Measurements from ENCODE around the gene XPNPEP1. TPM values are rescaled to one million over a fixed set of nuclear protein-coding genes. Genes with fewer than 3 reads are reported as not detected.
"Not testable (repeated sequence)": the region's sequence is repeated elsewhere in the genome, so short reads cannot be mapped to it uniquely, and the experiment has no call there.

The XPNPEP1 gene
- total RNA-seq, 3 donors from 2014 or later, result 66.6 to 97.7 (median 87.5) TPM

GRCh38 chr10:109920016-109920415 lies 3.3 kb downstream of the XPNPEP1 start:
- Histone ChIP-seq H3K9me3 (no peaks in the 10 kb centered on the region), H3K4me1 (ENCODE audit: low read depth) (peaks cover 31% of the 10 kb centered on the region), H3K4me3 (no peak overlapping the region), H3K36me3 (ENCODE audit: low read depth) (no peaks in the 10 kb centered on the region)
- no peak for TF ChIP-seq CTCF (IDR thresholded peaks at IDR 0.05)
- ATAC-seq (no peak), DNase-seq (no peak)
- intact Hi-C loops (cut with DNase I, micrococcal nuclease), result no loop called here

- DNase-seq, result no peak
- H3K4me3 ChIP-seq, result no peak overlapping the region
- no peaks in the 10 kb centered on the region for H3K9me3 ChIP-seq
- no peak for TF ChIP-seq CTCF (IDR thresholded peaks at IDR 0.05)
- H3K4me1 ChIP-seq (ENCODE audit: low read depth), result peaks cover 39% of the 10 kb centered on the region
- intact Hi-C loops (cut with DNase I, micrococcal nuclease), result no loop called here
- no peak for ATAC-seq
- H3K36me3 ChIP-seq (ENCODE audit: low read depth), result no peaks in the 10 kb centered on the region
Measured at GRCh38 chr10:109919220-109919619, 4.1 kb downstream of the XPNPEP1 start.

- intact Hi-C loops (cut with DNase I, micrococcal nuclease); H3K4me3 ChIP-seq; ATAC-seq; H3K9me3 ChIP-seq; DNase-seq; H3K36me3 ChIP-seq (ENCODE audit: low read depth): not testable (repeated sequence)
- peaks cover 44% of the 10 kb centered on the region for H3K4me1 ChIP-seq (ENCODE audit: low read depth)
Measured at GRCh38 chr10:109918707-109919106, 4.6 kb downstream of the XPNPEP1 start.

- no peaks in the 10 kb centered on the region for H3K36me3 ChIP-seq (ENCODE audit: low read depth)
- H3K4me3 ChIP-seq, result no peak overlapping the region
- H3K4me1 ChIP-seq (ENCODE audit: low read depth), result peaks cover 48% of the 10 kb centered on the region
- no peak for TF ChIP-seq CTCF (IDR thresholded peaks at IDR 0.05)
- no peak for DNase-seq
- intact Hi-C loops (cut with DNase I, micrococcal nuclease), result no loop called here
- H3K9me3 ChIP-seq, result no peaks in the 10 kb centered on the region
- no peak for ATAC-seq
Measured at GRCh38 chr10:109915566-109915965, 7.7 kb downstream of the XPNPEP1 start.

- intact Hi-C loops (cut with DNase I, micrococcal nuclease), result no loop called here
- Histone ChIP-seq H3K4me3 (no peak overlapping the region), H3K9me3 (no peaks in the 10 kb centered on the region), H3K36me3 (ENCODE audit: low read depth) (no peaks in the 10 kb centered on the region), H3K4me1 (ENCODE audit: low read depth) (peaks cover 48% of the 10 kb centered on the region)
- ATAC-seq (peak; percentile 91), DNase-seq (peak in 1 of 3 donors; percentile 71)
- TF ChIP-seq CTCF (IDR thresholded peaks at IDR 0.05), result no peak
Measured at GRCh38 chr10:109914966-109915365, 8.3 kb downstream of the XPNPEP1 start.

GRCh38 chr10:109913306-109913892 lies 9.9 kb downstream of the XPNPEP1 start:
- no peak for DNase-seq
- intact Hi-C loops (cut with DNase I, micrococcal nuclease), result no loop called here
- Histone ChIP-seq H3K9me3 (no peaks in the 10 kb centered on the region), H3K4me3 (no peak overlapping the region), H3K36me3 (ENCODE audit: low read depth) (no peaks in the 10 kb centered on the region), H3K4me1 (ENCODE audit: low read depth) (peaks cover 48% of the 10 kb centered on the region)
- no peak for ATAC-seq
- no peak for TF ChIP-seq CTCF (IDR thresholded peaks at IDR 0.05)

All from mucosa of descending colon (tissue), 3 donors.